HEK293 (cell line): ENCODE data around the gene SH3RF3.

ENCODE experiments used
- CTCF ChIA-PET: fragments of 350-600 bp; formaldehyde crosslinking; extraction: SDS; loops from one replicate; lab custom pipeline; 2021; ENCODE audit warnings: antibody characterized with exemption; lab: Yijun Ruan, JAX
- POLR2A ChIA-PET: fragments of 300-600 bp; formaldehyde crosslinking; extraction: SDS; loops from one replicate; lab custom pipeline; 2020; ENCODE audit warnings: antibody characterized with exemption, inconsistent platforms; lab: Yijun Ruan, JAX
- H3K27ac ChIP-seq: fragments of 200-500 bp; sonication (Bioruptor generic); 2 replicates; pipeline ENCODE4 v1.5.1; 2014; ENCODE audit warnings: low read depth, low read length, control low read depth, inconsistent platforms; ENCODE audit errors: extremely low read depth
- H3K36me3 ChIP-seq, 2 experiments: fragments of 200-500 bp in 1 of 2; sonication (Bioruptor generic) in 1 of 2; 1 replicate in 1 of 2; 2 replicates in 1 of 2; pipeline ENCODE4 v1.5.1; 2014 to 2017; ENCODE audit warnings: inconsistent platforms in 2 of 2, low read length in 2 of 2; ENCODE audit not compliant: control insufficient read depth in 2 of 2, insufficient read depth in 1 of 2
- H3K4me1 ChIP-seq: fragments of 200-500 bp; sonication (Bioruptor generic); 2 replicates; pipeline ENCODE4 v1.5.1; 2014; ENCODE audit warnings: mild to moderate bottlenecking, low read length, inconsistent platforms; ENCODE audit not compliant: control insufficient read depth, insufficient read depth
- H3K4me3 ChIP-seq: 2 replicates; pipeline ENCODE4 v1.5.1; 2011; ENCODE audit warnings: low read depth, mild to moderate bottlenecking, control low read depth, low read length, moderate library complexity
- H3K9me3 ChIP-seq: fragments of 200-500 bp; sonication (Bioruptor generic); 2 replicates; pipeline ENCODE4 v1.5.1; 2014; ENCODE audit warnings: low read depth, low read length, inconsistent platforms; ENCODE audit not compliant: control insufficient read depth, insufficient read depth
- HOXA7 ChIP-seq: sonication (generic); formaldehyde crosslinking; IDR thresholded peaks from 2 replicates; pipeline ENCODE4 v1.8.1; 2022; ENCODE audit warnings: missing genetic modification reagents, borderline replicate concordance
- PRDM1 ChIP-seq: fragments of 450-650 bp; formaldehyde crosslinking; IDR thresholded peaks from 2 replicates; pipeline ENCODE4; 2016; ENCODE audit warnings: missing biosample characterization, missing genetic modification characterization
- ZIC2 ChIP-seq: fragments of 450-650 bp; formaldehyde crosslinking; IDR thresholded peaks from 2 replicates; pipeline ENCODE4 v1.5.1; 2016; ENCODE audit warnings: missing biosample characterization, missing genetic modification characterization
- ZNF23 ChIP-seq: fragments of 450-650 bp; formaldehyde crosslinking; IDR thresholded peaks from 2 replicates; pipeline ENCODE4 v1.5.1; 2016; ENCODE audit warnings: missing biosample characterization, missing genetic modification characterization, borderline replicate concordance
- ZNF394 ChIP-seq: fragments of 450-650 bp; formaldehyde crosslinking; IDR thresholded peaks from 2 replicates; pipeline ENCODE4 v1.5.1; 2016; ENCODE audit warnings: missing biosample characterization, missing genetic modification characterization, mild to moderate bottlenecking, moderate library complexity, borderline replicate concordance
- ZNF510 ChIP-seq: fragments of 450-650 bp; formaldehyde crosslinking; IDR thresholded peaks from 2 replicates; pipeline ENCODE4 v1.5.1; 2018; ENCODE audit warnings: mild to moderate bottlenecking, missing genetic modification characterization, missing biosample characterization; ENCODE audit not compliant: insufficient replicate concordance
- ZNF558 ChIP-seq: fragments of 450-650 bp; formaldehyde crosslinking; IDR thresholded peaks from 2 replicates; pipeline ENCODE4 v1.5.1; 2016; ENCODE audit warnings: missing biosample characterization, missing genetic modification characterization
- ZNF654 ChIP-seq: fragments of 450-650 bp; formaldehyde crosslinking; IDR thresholded peaks from 2 replicates; pipeline ENCODE4 v1.5.1; 2016; ENCODE audit warnings: low read depth, missing biosample characterization, missing genetic modification characterization
- ZNF660 ChIP-seq: fragments of 450-650 bp; IDR thresholded peaks from 2 replicates; pipeline ENCODE4 v1.5.1; 2018; ENCODE audit warnings: missing biosample characterization, mild to moderate bottlenecking, missing genetic modification characterization
- ZNF664 ChIP-seq: fragments of 450-650 bp; formaldehyde crosslinking; IDR thresholded peaks from 2 replicates; pipeline ENCODE4 v1.5.1; 2016; ENCODE audit warnings: missing biosample characterization, missing genetic modification characterization
- ZNF837 ChIP-seq: fragments of 450-650 bp; formaldehyde crosslinking; IDR thresholded peaks from 2 replicates; pipeline ENCODE4 v1.5.1; 2016; ENCODE audit warnings: missing biosample characterization, missing genetic modification characterization
- TF ChIP-seq, protein P1 (sequence below): fragments of 450-650 bp; IDR thresholded peaks from 2 replicates; pipeline ENCODE4 v1.5.1; 2018; ENCODE audit warnings: missing biosample characterization, mild to moderate bottlenecking, missing genetic modification characterization
- TF ChIP-seq, protein P2 (sequence below): fragments of 450-650 bp; formaldehyde crosslinking; IDR thresholded peaks from 2 replicates; pipeline ENCODE4 v1.5.1; 2016; ENCODE audit warnings: missing biosample characterization, missing genetic modification characterization

SH3RF3 gene

GRCh38 chr2:109332880-109333279 lies 203.9 kb downstream of the SH3RF3 start:
- TF ChIP-seq ZNF664 (tag by site-specific recombination) (no peak), ZNF558 (tag by site-specific recombination) (no peak), ZNF23 (tag by site-specific recombination) (no peak)
- Histone ChIP-seq H3K36me3 (no peaks in the 10 kb centered on the region), H3K4me3 (no peak overlapping the region), H3K27ac (no peak overlapping the region), H3K4me1 (peaks cover 16% of the 10 kb centered on the region), H3K9me3 (no peaks in the 10 kb centered on the region; the same call in 1 of the 2 replicates)
- ChIA-PET POLR2A (no interaction called here), CTCF (interaction anchor here (1.2 to 1.7 kb wide), 2 partner anchors 14 to 29 kb away, joined by 3 to 4 read pairs; no protein-coding TSS in a partner anchor)

- no peaks in the 10 kb centered on the region for H3K9me3 ChIP-seq
These were observed 204.6 kb downstream of the SH3RF3 start for GRCh38 chr2:109333414-109334210.

GRCh38 chr2:109335631-109336176 lies 206.7 kb downstream of the SH3RF3 start:
- ChIA-PET CTCF (interaction anchor here (0.6 kb wide), 1 partner anchor 47 kb away, joined by 3 read pairs; no protein-coding TSS in a partner anchor), POLR2A (no interaction called here)
- Histone ChIP-seq H3K4me3 (no peak overlapping the region), H3K4me1 (peaks cover 16% of the 10 kb centered on the region), H3K36me3 (no peaks in the 10 kb centered on the region), H3K27ac (no peak overlapping the region), H3K9me3 (no peaks in the 10 kb centered on the region)
- no peak for TF ChIP-seq ZNF660 (tag by site-specific recombination)

More at GRCh38 chr2:109333414-109334210, 204.6 kb downstream of the SH3RF3 start:
- TF ChIP-seq, protein P1, sequence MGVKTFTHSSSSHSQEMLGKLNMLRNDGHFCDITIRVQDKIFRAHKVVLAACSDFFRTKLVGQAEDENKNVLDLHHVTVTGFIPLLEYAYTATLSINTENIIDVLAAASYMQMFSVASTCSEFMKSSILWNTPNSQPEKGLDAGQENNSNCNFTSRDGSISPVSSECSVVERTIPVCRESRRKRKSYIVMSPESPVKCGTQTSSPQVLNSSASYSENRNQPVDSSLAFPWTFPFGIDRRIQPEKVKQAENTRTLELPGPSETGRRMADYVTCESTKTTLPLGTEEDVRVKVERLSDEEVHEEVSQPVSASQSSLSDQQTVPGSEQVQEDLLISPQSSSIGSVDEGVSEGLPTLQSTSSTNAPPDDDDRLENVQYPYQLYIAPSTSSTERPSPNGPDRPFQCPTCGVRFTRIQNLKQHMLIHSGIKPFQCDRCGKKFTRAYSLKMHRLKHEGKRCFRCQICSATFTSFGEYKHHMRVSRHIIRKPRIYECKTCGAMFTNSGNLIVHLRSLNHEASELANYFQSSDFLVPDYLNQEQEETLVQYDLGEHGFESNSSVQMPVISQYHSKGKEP (tag by site-specific recombination): no peak
- no peak for TF ChIP-seq ZNF510 (tag by site-specific recombination)
- TF ChIP-seq ZNF664 (tag by site-specific recombination): no peak
- no peak for TF ChIP-seq ZNF837 (tag by site-specific recombination)
- no peak for TF ChIP-seq PRDM1 (tag by site-specific recombination)
- no peak for TF ChIP-seq ZNF654
- no peak for TF ChIP-seq ZNF394 (tag by site-specific recombination)
- TF ChIP-seq, protein P2, sequence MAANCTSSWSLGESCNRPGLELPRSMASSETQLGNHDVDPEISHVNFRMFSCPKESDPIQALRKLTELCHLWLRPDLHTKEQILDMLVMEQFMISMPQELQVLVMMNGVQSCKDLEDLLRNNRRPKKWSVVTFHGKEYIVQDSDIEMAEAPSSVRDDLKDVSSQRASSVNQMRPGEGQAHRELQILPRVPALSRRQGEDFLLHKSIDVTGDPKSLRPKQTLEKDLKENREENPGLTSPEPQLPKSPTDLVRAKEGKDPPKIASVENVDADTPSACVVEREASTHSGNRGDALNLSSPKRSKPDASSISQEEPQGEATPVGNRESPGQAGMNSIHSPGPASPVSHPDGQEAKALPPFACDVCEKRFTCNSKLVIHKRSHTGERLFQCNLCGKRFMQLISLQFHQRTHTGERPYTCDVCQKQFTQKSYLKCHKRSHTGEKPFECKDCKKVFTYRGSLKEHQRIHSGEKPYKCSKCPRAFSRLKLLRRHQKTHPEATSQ (tag by site-specific recombination): no peak
- no peaks in the 10 kb centered on the region for H3K36me3 ChIP-seq
- H3K27ac ChIP-seq: no peak overlapping the region
- H3K4me1 ChIP-seq: peaks cover 16% of the 10 kb centered on the region
- H3K4me3 ChIP-seq: no peak overlapping the region
- ChIA-PET CTCF (interaction anchor here (1.2 to 1.7 kb wide), 2 partner anchors 13 to 29 kb away, joined by 3 to 4 read pairs; no protein-coding TSS in a partner anchor), POLR2A (no interaction called here)

DNA sequence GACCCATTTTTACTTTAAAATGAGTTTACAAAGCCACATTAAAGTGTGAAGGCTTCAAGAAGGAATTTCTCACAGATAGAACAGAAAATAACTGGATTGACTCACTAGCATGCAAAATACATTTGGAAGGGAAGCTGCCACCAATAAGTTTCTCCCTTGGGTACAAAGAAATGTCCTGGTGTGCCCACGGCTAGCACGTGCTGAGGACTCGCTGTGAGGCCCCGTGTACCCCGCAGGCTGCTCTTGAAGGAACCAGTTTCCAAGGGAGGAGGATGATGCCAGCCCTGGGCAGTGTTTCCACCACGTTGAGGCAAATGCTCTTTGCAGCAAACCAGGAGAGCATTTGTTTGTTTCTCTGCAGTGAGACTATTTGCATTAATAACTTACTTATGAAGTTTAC lies 207.3 kb downstream of the SH3RF3 start:
- ChIA-PET POLR2A (no interaction called here), CTCF (interaction anchor here (0.6 kb wide), 1 partner anchor 48 kb away, joined by 3 read pairs; no protein-coding TSS in a partner anchor)
- H3K36me3 ChIP-seq: no peaks in the 10 kb centered on the region
- H3K4me1 ChIP-seq: peaks cover 16% of the 10 kb centered on the region
- no peak overlapping the region for H3K27ac ChIP-seq
- H3K9me3 ChIP-seq: no peaks in the 10 kb centered on the region
- no peak overlapping the region for H3K4me3 ChIP-seq
- peak; percentile 69 for TF ChIP-seq ZIC2 (tag by site-specific recombination)
- no peak for TF ChIP-seq HOXA7
